Heart left ventricle (tissue), 13 donors: Measurements from ENCODE around the gene PDHB.

Source experiments
- POLR2A ChIP-seq, 2 donors: fragments of 450-650 bp; IDR thresholded peaks; one replicate each; pipeline ENCODE4 v1.6.1; 2017; ENCODE audit warnings: antibody characterized with exemption in 2 of 2, mild to moderate bottlenecking in 2 of 2, moderate library complexity in 2 of 2
- TF ChIP-seq, protein P1 (sequence below), 12 donors: fragments of 200-600 bp; sonication (generic) in 4 of 12; IDR thresholded peaks; one replicate each; pipeline versions ENCODE4 v1.5.0 to v1.8.0; 2018 to 2022; ENCODE audit warnings: antibody characterized with exemption in 12 of 12, mild to moderate bottlenecking in 5 of 12
- donor health status: ischemic (EF 13 %, LVEDD 7.1; RV severe dilation, severe dysfunction).
- donor health status: DM: no; HTN: yes; CAD: no.
- donor health status: DM: no; HTN: no; CAD: no.
- donor health status: ischemic (EF 25% LVEDD 6.9; RV normal size, moderate dysfunction).
- donor health status: ischemic (EF 25% LVEDD 5.7; RV mildly dilated, moderate dysfunction).
- donor health status: ischemic (EF 35%, LVEDD 5.7; RV mildly dilated, moderate dysfunction).
- donor health status: nonischemic (EF 11% LVEDD 7.7; RV severe dilation, severe dysfunction).
- donor health status: DM: yes; HTN: yes; CAD: no.
- donor health status: PGD.
- donor health status: ischemic (EF 29% LVEDD 5.4; RV normal size, mild dysfunction).
- donor health status: nonischemic (EF 23%, LVEDD 6.1; RV moderate dilation, normal function).

DNA sequence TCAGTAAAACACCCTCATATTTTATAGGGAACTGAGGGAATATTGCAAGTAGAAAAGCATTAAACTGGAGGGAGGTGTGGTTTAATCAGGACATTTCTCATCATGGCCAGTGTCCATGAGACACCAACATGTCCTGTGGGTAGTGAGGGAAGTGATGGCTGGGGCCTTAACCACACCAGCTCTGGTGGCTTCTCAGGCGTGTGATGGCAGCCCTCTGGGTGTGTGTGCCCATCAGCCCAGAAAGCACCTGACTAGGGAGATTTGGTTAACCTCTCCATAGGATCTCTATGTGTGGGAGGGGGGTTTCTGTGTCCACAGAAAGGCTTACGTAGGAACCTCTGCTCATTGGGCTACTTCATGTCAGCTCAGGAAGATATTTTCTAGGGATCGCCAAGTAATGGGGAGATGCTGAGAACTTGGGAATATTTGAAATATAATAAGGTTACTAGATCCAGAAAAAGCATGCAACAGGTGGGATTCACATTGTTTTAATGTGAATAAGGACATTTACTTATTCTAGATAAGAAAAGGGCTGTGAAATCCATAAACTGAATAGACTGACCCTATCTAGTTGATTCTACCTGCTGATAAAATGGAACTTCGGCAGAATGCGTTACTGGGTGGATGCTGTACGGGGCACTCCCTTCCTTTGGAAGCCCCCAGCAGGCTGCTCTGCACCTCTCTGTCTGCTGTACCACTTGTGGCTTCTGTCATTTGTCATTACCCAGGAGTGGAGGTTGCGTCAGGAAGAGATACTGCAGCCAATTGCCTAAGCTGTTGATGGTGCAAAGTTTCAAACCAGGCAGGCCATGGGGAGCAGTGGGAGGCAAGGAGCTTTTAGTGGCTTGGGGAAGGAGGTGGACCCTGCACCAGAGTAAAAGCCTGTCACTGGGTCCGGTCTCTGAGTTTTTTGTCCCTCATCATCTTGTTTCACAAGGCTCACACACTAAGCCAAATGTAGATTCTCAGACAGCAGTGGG is 21.5 kb downstream of the PDHB start:
- TF ChIP-seq POLR2A (IDR thresholded peaks at IDR 0.05): no peak
- TF ChIP-seq, protein P1, sequence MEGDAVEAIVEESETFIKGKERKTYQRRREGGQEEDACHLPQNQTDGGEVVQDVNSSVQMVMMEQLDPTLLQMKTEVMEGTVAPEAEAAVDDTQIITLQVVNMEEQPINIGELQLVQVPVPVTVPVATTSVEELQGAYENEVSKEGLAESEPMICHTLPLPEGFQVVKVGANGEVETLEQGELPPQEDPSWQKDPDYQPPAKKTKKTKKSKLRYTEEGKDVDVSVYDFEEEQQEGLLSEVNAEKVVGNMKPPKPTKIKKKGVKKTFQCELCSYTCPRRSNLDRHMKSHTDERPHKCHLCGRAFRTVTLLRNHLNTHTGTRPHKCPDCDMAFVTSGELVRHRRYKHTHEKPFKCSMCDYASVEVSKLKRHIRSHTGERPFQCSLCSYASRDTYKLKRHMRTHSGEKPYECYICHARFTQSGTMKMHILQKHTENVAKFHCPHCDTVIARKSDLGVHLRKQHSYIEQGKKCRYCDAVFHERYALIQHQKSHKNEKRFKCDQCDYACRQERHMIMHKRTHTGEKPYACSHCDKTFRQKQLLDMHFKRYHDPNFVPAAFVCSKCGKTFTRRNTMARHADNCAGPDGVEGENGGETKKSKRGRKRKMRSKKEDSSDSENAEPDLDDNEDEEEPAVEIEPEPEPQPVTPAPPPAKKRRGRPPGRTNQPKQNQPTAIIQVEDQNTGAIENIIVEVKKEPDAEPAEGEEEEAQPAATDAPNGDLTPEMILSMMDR (IDR thresholded peaks at IDR 0.05): no peak
